ENCODE results near the gene TNFRSF1A.

Gene TNFRSF1A

DNA sequence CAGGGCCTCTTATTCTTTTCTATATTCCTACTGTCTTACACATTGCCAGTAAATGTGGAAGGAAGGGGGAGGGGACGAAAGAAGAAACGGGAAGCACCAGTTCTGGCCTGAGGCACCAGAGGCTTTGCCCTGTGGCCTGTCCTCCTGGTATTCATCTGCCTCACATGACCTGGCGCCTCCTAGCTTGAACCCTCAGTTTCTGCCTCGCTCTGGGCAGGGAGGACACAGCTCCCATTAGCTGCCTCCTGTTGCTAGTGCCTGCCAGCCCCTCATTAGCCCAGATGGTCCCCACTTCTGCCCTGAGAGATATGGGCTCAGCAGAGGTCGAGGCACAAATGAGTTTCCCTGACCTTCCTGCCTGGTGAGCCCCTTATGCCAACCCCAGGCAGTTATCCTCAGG, 34.3 kb downstream of the TNFRSF1A start:
- TF ChIP-seq, protein P1, sequence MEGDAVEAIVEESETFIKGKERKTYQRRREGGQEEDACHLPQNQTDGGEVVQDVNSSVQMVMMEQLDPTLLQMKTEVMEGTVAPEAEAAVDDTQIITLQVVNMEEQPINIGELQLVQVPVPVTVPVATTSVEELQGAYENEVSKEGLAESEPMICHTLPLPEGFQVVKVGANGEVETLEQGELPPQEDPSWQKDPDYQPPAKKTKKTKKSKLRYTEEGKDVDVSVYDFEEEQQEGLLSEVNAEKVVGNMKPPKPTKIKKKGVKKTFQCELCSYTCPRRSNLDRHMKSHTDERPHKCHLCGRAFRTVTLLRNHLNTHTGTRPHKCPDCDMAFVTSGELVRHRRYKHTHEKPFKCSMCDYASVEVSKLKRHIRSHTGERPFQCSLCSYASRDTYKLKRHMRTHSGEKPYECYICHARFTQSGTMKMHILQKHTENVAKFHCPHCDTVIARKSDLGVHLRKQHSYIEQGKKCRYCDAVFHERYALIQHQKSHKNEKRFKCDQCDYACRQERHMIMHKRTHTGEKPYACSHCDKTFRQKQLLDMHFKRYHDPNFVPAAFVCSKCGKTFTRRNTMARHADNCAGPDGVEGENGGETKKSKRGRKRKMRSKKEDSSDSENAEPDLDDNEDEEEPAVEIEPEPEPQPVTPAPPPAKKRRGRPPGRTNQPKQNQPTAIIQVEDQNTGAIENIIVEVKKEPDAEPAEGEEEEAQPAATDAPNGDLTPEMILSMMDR (IDR thresholded peaks at IDR 0.05; ENCODE audit: insufficient read depth, low read length, poor library complexity, severe bottlenecking): no peak
- no peak for TF ChIP-seq EZH2phosphoT487 (conservative IDR thresholded peaks at IDR 0.05; ENCODE audit: low read length)
- H2AFZ ChIP-seq (ENCODE audit: low read depth, low read length, severe bottlenecking): no peak overlapping the region

DNA sequence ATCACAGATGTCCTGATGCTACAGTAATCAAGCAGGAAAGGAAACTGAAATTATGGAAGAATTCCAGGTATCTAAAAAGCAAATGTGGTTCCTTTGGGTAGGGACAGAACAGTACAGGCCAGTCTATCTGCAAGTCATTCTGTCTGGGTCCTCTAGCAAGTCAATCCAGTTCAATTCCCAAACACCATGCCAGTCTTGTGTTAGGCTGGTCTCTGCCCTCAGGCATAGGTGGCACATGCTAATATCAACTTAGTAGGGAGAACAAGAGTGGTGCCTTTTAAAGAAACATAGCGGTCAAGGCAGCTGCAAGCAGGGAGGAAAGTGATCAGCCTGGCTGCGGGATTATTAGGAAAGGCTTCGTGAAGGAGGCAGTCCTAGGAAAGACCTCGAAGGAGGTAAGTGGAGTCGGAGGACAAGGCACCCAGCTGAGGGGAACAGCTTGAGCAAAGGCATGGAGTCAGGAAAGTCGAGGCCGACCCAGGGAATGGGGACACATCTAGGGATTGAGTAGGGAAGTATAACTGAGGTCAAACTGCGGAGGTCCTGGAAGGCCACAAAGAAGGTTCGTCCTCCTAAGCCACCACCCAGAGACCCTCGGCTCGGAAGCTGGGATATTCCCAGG, 35.2 kb downstream of the TNFRSF1A start:
- H3K9me3 ChIP-seq (ENCODE audit: insufficient read depth, low read length): no peaks in the 10 kb centered on the region
- no peak overlapping the region for H3K9ac ChIP-seq (ENCODE audit: low read length)
- no peaks in the 10 kb centered on the region for H4K20me1 ChIP-seq (ENCODE audit: low read depth, low read length)
- no peaks in the 10 kb centered on the region for H3K9me2 ChIP-seq (replicated peaks; ENCODE audit: insufficient read depth, low read length)
- H3K27me3 ChIP-seq (ENCODE audit: low read length): no peaks in the 10 kb centered on the region
- no peaks in the 10 kb centered on the region for H3F3A ChIP-seq (ENCODE audit: insufficient read depth)
- H3K4me2 ChIP-seq (ENCODE audit: low read depth, low read length, poor library complexity, severe bottlenecking): no peak overlapping the region
- no peak overlapping the region for H3K27ac ChIP-seq (ENCODE audit: low read depth, low read length)
- H2AFZ ChIP-seq (ENCODE audit: low read depth, low read length, severe bottlenecking): no peak overlapping the region
- no peaks in the 10 kb centered on the region for H3K36me3 ChIP-seq (ENCODE audit: low read length)
- no peaks in the 10 kb centered on the region for H3K79me2 ChIP-seq (ENCODE audit: insufficient read depth, low read length)
- TF ChIP-seq, protein P1 (IDR thresholded peaks at IDR 0.05; ENCODE audit: insufficient read depth, low read length, poor library complexity, severe bottlenecking): no peak
- TF ChIP-seq EZH2phosphoT487 (conservative IDR thresholded peaks at IDR 0.05; ENCODE audit: low read length): no peak
- H3K4me3 ChIP-seq (ENCODE audit: insufficient read depth, low read length, poor library complexity, severe bottlenecking): no peak overlapping the region

More for the DNA sequence above, 34.3 kb downstream of the TNFRSF1A start:
- Histone ChIP-seq H4K20me1 (ENCODE audit: low read depth, low read length) (no peaks in the 10 kb centered on the region), H3K9ac (ENCODE audit: low read length) (no peak overlapping the region), H3K79me2 (ENCODE audit: insufficient read depth, low read length) (no peaks in the 10 kb centered on the region), H3K9me3 (ENCODE audit: insufficient read depth, low read length) (no peaks in the 10 kb centered on the region), H3K36me3 (ENCODE audit: low read length) (no peaks in the 10 kb centered on the region), H3K4me2 (ENCODE audit: low read depth, low read length, poor library complexity, severe bottlenecking) (no peak overlapping the region), H3K27ac (ENCODE audit: low read depth, low read length) (no peak overlapping the region), H3F3A (ENCODE audit: insufficient read depth) (no peaks in the 10 kb centered on the region), H3K27me3 (ENCODE audit: low read length) (no peaks in the 10 kb centered on the region), H3K9me2 (replicated peaks; ENCODE audit: insufficient read depth, low read length) (no peaks in the 10 kb centered on the region), H3K4me3 (ENCODE audit: insufficient read depth, low read length, poor library complexity, severe bottlenecking) (no peak overlapping the region)

- Histone ChIP-seq H4K20me1 (ENCODE audit: low read depth, low read length) (no peaks in the 10 kb centered on the region), H3F3A (ENCODE audit: insufficient read depth) (no peaks in the 10 kb centered on the region), H3K9me3 (ENCODE audit: insufficient read depth, low read length) (no peaks in the 10 kb centered on the region), H3K9me2 (replicated peaks; ENCODE audit: insufficient read depth, low read length) (no peaks in the 10 kb centered on the region), H3K27ac (ENCODE audit: low read depth, low read length) (no peak overlapping the region), H3K36me3 (ENCODE audit: low read length) (no peaks in the 10 kb centered on the region), H3K4me3 (ENCODE audit: insufficient read depth, low read length, poor library complexity, severe bottlenecking) (no peak overlapping the region), H2AFZ (ENCODE audit: low read depth, low read length, severe bottlenecking) (no peak overlapping the region), H3K9ac (ENCODE audit: low read length) (no peak overlapping the region), H3K79me2 (ENCODE audit: insufficient read depth, low read length) (no peaks in the 10 kb centered on the region), H3K27me3 (ENCODE audit: low read length) (no peaks in the 10 kb centered on the region), H3K4me2 (ENCODE audit: low read depth, low read length, poor library complexity, severe bottlenecking) (no peak overlapping the region)
- TF ChIP-seq, protein P1 (IDR thresholded peaks at IDR 0.05; ENCODE audit: insufficient read depth, low read length, poor library complexity, severe bottlenecking): no peak
- no peak for TF ChIP-seq EZH2phosphoT487 (conservative IDR thresholded peaks at IDR 0.05; ENCODE audit: low read length)
Observed at GRCh38 chr12:6306151-6306550, 35.7 kb downstream of the TNFRSF1A start.

Data from SU-DHL-6 (cell line).